Panc1 (cell line): Measurements from ENCODE around the gene BUD31. TPM values are rescaled to one million over a fixed set of nuclear protein-coding genes. Genes with fewer than 3 reads are reported as not detected.
A peak's percentile ranks its signal among the peaks of the same experiment; 100 is the strongest.

Experiments used
- ATAC-seq: fragments of 200-7000 bp; cut with Tn5 transposase; 2 replicates; pipeline ENCODE4 v1.9.1; 2020; ENCODE audit warnings: mild to moderate bottlenecking, moderate library complexity
- BruUV-seq: library from RNA; stranded (reverse); fragments of 400-500 nt; replicated peaks from 2 replicates; lab custom pipeline; 2021; lab: Mats Ljungman, UMichigan
- CTCF ChIA-PET: fragments of 300-600 bp; sonication (Branson Sonifier 250); formaldehyde crosslinking; loops from one replicate; lab custom pipeline; 2022; ENCODE audit warnings: antibody characterized with exemption; lab: Charles Lee
- POLR2A ChIA-PET: fragments of 300-600 bp; sonication (Branson Sonifier 250); formaldehyde crosslinking; loops from one replicate; lab custom pipeline; 2022; ENCODE audit warnings: antibody characterized with exemption; lab: Charles Lee
- DNase-seq: peaks from one replicate; pipeline ENCODE4 v3.0.0-alpha.2; 2010; ENCODE audit warnings: low read depth, low spot score
- H3K27ac ChIP-seq: 2 replicates; pipeline ENCODE4 v1.5.1; 2011; ENCODE audit warnings: mild to moderate bottlenecking, low read length, inconsistent platforms
- H3K27me3 ChIP-seq: fragments of 200-500 bp; sonication (Bioruptor generic); 2 replicates; pipeline ENCODE4 v1.6.0; 2014; ENCODE audit warnings: low read length, inconsistent platforms; ENCODE audit not compliant: control insufficient read depth, insufficient read depth
- H3K36me3 ChIP-seq: fragments of 200-500 bp; sonication (Bioruptor generic); 2 replicates; pipeline ENCODE4 v1.5.1; 2014; ENCODE audit warnings: inconsistent platforms, mild to moderate bottlenecking, low read length, moderate library complexity; ENCODE audit not compliant: control insufficient read depth, insufficient read depth
- H3K4me1 ChIP-seq: 2 replicates; pipeline ENCODE4 v1.5.1; 2011; ENCODE audit warnings: inconsistent platforms, mild to moderate bottlenecking, low read length, moderate library complexity; ENCODE audit not compliant: control insufficient read depth, insufficient read depth
- H3K4me3 ChIP-seq, 2 experiments: 2 replicates each; pipeline ENCODE4 v1.5.1; 2011 to 2012; ENCODE audit warnings: low read depth in 2 of 2, low read length in 2 of 2, mild to moderate bottlenecking in 2 of 2, inconsistent platforms in 1 of 2, moderate library complexity in 1 of 2
- H3K9me3 ChIP-seq: fragments of 200-500 bp; sonication (Bioruptor generic); 2 replicates; pipeline ENCODE4 v1.5.1; 2014; ENCODE audit warnings: low read depth, mild to moderate bottlenecking, inconsistent platforms, low read length, moderate library complexity; ENCODE audit not compliant: control insufficient read depth, insufficient read depth
- POLR2AphosphoS5 ChIP-seq: IDR thresholded peaks from 2 replicates; pipeline ENCODE4 v1.6.1; 2012; ENCODE audit warnings: mild to moderate bottlenecking, low read depth, low read length, moderate library complexity
- REST ChIP-seq, 2 experiments: IDR thresholded peaks; 2 replicates each; pipeline ENCODE4 v1.6.1; 2011 to 2012; ENCODE audit warnings: low read depth in 2 of 2, control low read depth in 1 of 2, low read length in 1 of 2, mild to moderate bottlenecking in 1 of 2, moderate library complexity in 1 of 2; ENCODE audit not compliant: insufficient read depth in 1 of 2
- SIN3A ChIP-seq: IDR thresholded peaks from 2 replicates; pipeline ENCODE4 v1.6.1; 2012; ENCODE audit warnings: low read depth, mild to moderate bottlenecking, low read length, moderate library complexity, borderline replicate concordance; ENCODE audit not compliant: insufficient read depth
- TCF7L2 ChIP-seq: IDR thresholded peaks from 2 replicates; pipeline ENCODE4 v1.6.1; 2011; ENCODE audit warnings: mild to moderate bottlenecking, low read depth, low read length, inconsistent platforms
- in situ Hi-C: cut with HindIII; loops from 2 replicates; pipeline ENCODE4 v1.10.0; 2016; ENCODE audit warnings: low sequenced_read_pairs, low pct_unique_long_range_greater_than_20kb
- intact Hi-C: fragments of 100-400 bp; cut with micrococcal nuclease; formaldehyde crosslinking; loops from one replicate; pipeline ENCODE4 v1.10.0; 2022; ENCODE audit not compliant: unreplicated experiment
- total RNA-seq: library from RNA; stranded (reverse); gene quantifications from one replicate; pipeline ENCODE4 v1.2.1, GENCODE V29; 2021; ENCODE audit not compliant: unreplicated experiment
- TF ChIP-seq, protein P1 (sequence below): fragments of 450-650 bp; IDR thresholded peaks from 2 replicates; pipeline ENCODE4 v1.5.1; 2017; ENCODE audit warnings: mild to moderate bottlenecking

The BUD31 gene
- total RNA-seq, 1 experiment from 2014 or later = 179 TPM

DNA sequence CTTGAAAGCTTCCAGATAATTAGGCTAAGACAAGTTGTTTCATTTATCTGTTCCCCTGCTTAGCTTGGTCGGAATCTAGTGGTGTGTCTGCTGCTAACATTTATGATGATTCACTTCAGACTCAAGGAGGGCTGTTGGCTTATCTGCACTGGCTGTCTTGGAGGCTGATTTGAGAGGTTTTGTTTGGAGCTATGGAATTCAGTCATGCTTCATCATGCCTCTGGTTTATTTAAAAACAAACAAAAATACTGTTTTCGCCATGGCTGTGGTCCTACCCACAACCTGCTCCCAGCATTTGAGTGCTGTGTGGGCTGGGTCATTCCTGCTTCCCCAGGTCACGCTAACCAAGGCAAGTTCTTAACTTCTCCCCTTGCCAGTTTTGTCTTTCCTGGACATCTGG is 46.0 kb upstream of the BUD31 start:
- in situ Hi-C loops (no loop called here), intact Hi-C loops (no loop called here)
- Histone ChIP-seq H3K9me3 (no peaks in the 10 kb centered on the region), H3K27ac (no peak overlapping the region), H3K36me3 (peaks cover 14% of the 10 kb centered on the region; the same call in 1 of the 2 replicates), H3K4me3 (no peak overlapping the region), H3K4me1 (no peaks in the 10 kb centered on the region), H3K27me3 (no peaks in the 10 kb centered on the region)
- ChIA-PET POLR2A (interaction anchor here (0.7 kb wide), 1 partner anchor 11 kb away, joined by 4 read pairs; no protein-coding TSS in a partner anchor), CTCF (no interaction called here)
- ATAC-seq (no peak), DNase-seq (no peak)
- TSS peak; percentile 57 for BruUV-seq
- no peak for TF ChIP-seq SIN3A
- no peak for TF ChIP-seq REST (IDR thresholded peaks at IDR 0.05; ENCODE audit: insufficient read depth in 1 of 2, low read depth in 2 of 2, low read length in 1 of 2)
- TF ChIP-seq, protein P1, sequence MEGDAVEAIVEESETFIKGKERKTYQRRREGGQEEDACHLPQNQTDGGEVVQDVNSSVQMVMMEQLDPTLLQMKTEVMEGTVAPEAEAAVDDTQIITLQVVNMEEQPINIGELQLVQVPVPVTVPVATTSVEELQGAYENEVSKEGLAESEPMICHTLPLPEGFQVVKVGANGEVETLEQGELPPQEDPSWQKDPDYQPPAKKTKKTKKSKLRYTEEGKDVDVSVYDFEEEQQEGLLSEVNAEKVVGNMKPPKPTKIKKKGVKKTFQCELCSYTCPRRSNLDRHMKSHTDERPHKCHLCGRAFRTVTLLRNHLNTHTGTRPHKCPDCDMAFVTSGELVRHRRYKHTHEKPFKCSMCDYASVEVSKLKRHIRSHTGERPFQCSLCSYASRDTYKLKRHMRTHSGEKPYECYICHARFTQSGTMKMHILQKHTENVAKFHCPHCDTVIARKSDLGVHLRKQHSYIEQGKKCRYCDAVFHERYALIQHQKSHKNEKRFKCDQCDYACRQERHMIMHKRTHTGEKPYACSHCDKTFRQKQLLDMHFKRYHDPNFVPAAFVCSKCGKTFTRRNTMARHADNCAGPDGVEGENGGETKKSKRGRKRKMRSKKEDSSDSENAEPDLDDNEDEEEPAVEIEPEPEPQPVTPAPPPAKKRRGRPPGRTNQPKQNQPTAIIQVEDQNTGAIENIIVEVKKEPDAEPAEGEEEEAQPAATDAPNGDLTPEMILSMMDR = no peak
- TF ChIP-seq TCF7L2 = no peak
- TF ChIP-seq POLR2AphosphoS5 = no peak

- H3K9me3 ChIP-seq = no peaks in the 10 kb centered on the region
- H3K4me1 ChIP-seq = no peaks in the 10 kb centered on the region
- ChIA-PET CTCF (no interaction called here), POLR2A (no interaction called here)
- no peaks in the 10 kb centered on the region for H3K27me3 ChIP-seq
- ATAC-seq = no peak
- in situ Hi-C loops = no loop called here
- no peak for DNase-seq
- no TSS peak for BruUV-seq
- TF ChIP-seq REST (IDR thresholded peaks at IDR 0.05; ENCODE audit: insufficient read depth in 1 of 2, low read depth in 2 of 2, low read length in 1 of 2) (no peak), SIN3A (no peak), POLR2AphosphoS5 (no peak), TCF7L2 (no peak)
- TF ChIP-seq, protein P1 = no peak
- H3K36me3 ChIP-seq = peaks cover 14% of the 10 kb centered on the region; the same call in 1 of the 2 replicates
- intact Hi-C loops = no loop called here
- no peak overlapping the region for H3K4me3 ChIP-seq
- H3K27ac ChIP-seq = no peak overlapping the region
Observed at GRCh38 chr7:99363286-99363685, 45.5 kb upstream of the BUD31 start.
